Neural cell (in vitro differentiated cells): ENCODE data around the gene MRPL34. TPM values are rescaled to one million over a fixed set of nuclear protein-coding genes. Genes with fewer than 3 reads are reported as not detected.

Experiments used
- H2AFZ ChIP-seq: fragments of 200-600, 300-800 bp; sonication (generic), shearing (Covaris generic); 2 replicates; pipeline ENCODE4 v1.6.0; 2014; ENCODE audit warnings: low read depth, mild to moderate bottlenecking, antibody characterized with exemption, low read length, moderate library complexity
- H3F3A ChIP-seq: fragments of 200-600 bp; shearing (Covaris generic); 2 replicates; pipeline ENCODE4 v1.6.1; 2016; ENCODE audit warnings: mild to moderate bottlenecking, moderate library complexity, mixed read lengths, antibody characterized with exemption, low read length; ENCODE audit not compliant: insufficient read depth, poor library complexity, severe bottlenecking
- H3K27ac ChIP-seq: fragments of 200-600, 300-800 bp; sonication (generic), shearing (Covaris generic); 2 replicates; pipeline ENCODE4 v1.5.1; 2014; ENCODE audit warnings: mild to moderate bottlenecking, low read length, moderate library complexity
- H3K27me3 ChIP-seq: fragments of 300-800, 200-600 bp; sonication (generic), shearing (Covaris generic); 2 replicates; pipeline ENCODE4 v1.6.0; 2014; ENCODE audit warnings: mild to moderate bottlenecking, low read depth, low read length, moderate library complexity; ENCODE audit not compliant: insufficient read depth
- H3K36me3 ChIP-seq: fragments of 300-800, 200-600 bp; sonication (generic), shearing (Covaris generic); 2 replicates; pipeline ENCODE4 v1.5.1; 2014; ENCODE audit warnings: mild to moderate bottlenecking, antibody characterized with exemption, low read length, moderate library complexity; ENCODE audit not compliant: insufficient read depth
- H3K4me2 ChIP-seq: fragments of 300-800, 200-600 bp; sonication (generic), shearing (Covaris generic); 2 replicates; pipeline ENCODE4 v1.6.0; 2014; ENCODE audit warnings: mild to moderate bottlenecking, low read length
- H3K4me3 ChIP-seq: fragments of 300-800, 200-600 bp; sonication (generic), shearing (Covaris generic); 2 replicates; pipeline ENCODE4 v1.5.1; 2014; ENCODE audit warnings: mild to moderate bottlenecking, low read length, moderate library complexity
- H3K79me2 ChIP-seq: fragments of 200-600 bp; shearing (Covaris generic); replicated peaks from 2 replicates; pipeline ENCODE4 v1.6.0; 2014; ENCODE audit warnings: mild to moderate bottlenecking, low read length, moderate library complexity; ENCODE audit not compliant: insufficient read depth
- H3K9ac ChIP-seq: fragments of 300-800, 200-600 bp; sonication (generic), shearing (Covaris generic); 2 replicates; pipeline ENCODE4 v1.6.1; 2016; ENCODE audit warnings: mild to moderate bottlenecking, low read length, mixed read lengths
- H3K9me2 ChIP-seq: fragments of 200-600 bp; shearing (Covaris generic); 2 replicates; pipeline ENCODE4 v1.6.1; 2016; ENCODE audit warnings: mild to moderate bottlenecking, low read length, mixed read lengths; ENCODE audit not compliant: insufficient read depth
- H3K9me3 ChIP-seq: fragments of 200-600, 300-800 bp; sonication (generic), shearing (Covaris generic); 2 replicates; pipeline ENCODE4 v1.6.1; 2016; ENCODE audit warnings: mild to moderate bottlenecking, mixed run types, low read length, moderate library complexity, mixed read lengths
- H4K20me1 ChIP-seq: fragments of 200-600 bp; shearing (Covaris generic); 2 replicates; pipeline ENCODE4 v1.6.1; 2016; ENCODE audit warnings: mild to moderate bottlenecking, mixed run types; ENCODE audit not compliant: insufficient read depth
- CTCF ChIP-seq: fragments of 450-650 bp; IDR thresholded peaks from 2 replicates; pipeline ENCODE4 v1.5.1; 2014; ENCODE audit warnings: antibody characterized with exemption, mild to moderate bottlenecking, moderate library complexity; ENCODE audit not compliant: poor library complexity, severe bottlenecking
- EP300 ChIP-seq: fragments of 450-650 bp; conservative IDR thresholded peaks from 2 replicates; pipeline ENCODE4 v1.6.1; 2014; ENCODE audit warnings: antibody characterized with exemption, mild to moderate bottlenecking, moderate library complexity; ENCODE audit not compliant: poor library complexity, severe bottlenecking
- EZH2 ChIP-seq: fragments of 200-600, 300-800 bp; shearing (Covaris generic), sonication (generic); IDR thresholded peaks from 2 replicates; pipeline ENCODE4 v1.6.1; 2014; ENCODE audit warnings: antibody characterized with exemption, low read length, borderline replicate concordance, mild to moderate bottlenecking; ENCODE audit not compliant: insufficient read depth, poor library complexity, severe bottlenecking
- MXI1 ChIP-seq: fragments of 450-650 bp; conservative IDR thresholded peaks from 2 replicates; pipeline ENCODE4 v1.6.1; 2014; ENCODE audit warnings: antibody characterized with exemption, mild to moderate bottlenecking; ENCODE audit not compliant: poor library complexity, severe bottlenecking
- POLR2AphosphoS5 ChIP-seq: IDR thresholded peaks from 2 replicates; pipeline ENCODE4 v1.6.1; 2012
- RAD21 ChIP-seq: fragments of 450-650 bp; conservative IDR thresholded peaks from 2 replicates; pipeline ENCODE4 v1.6.1; 2014; ENCODE audit warnings: antibody characterized with exemption, mild to moderate bottlenecking, moderate library complexity
- REST ChIP-seq: IDR thresholded peaks from 2 replicates; pipeline ENCODE4 v1.6.1; 2012; ENCODE audit warnings: borderline replicate concordance
- SMC3 ChIP-seq: fragments of 450-650 bp; conservative IDR thresholded peaks from 2 replicates; pipeline ENCODE4 v1.6.1; 2014; ENCODE audit warnings: antibody characterized with exemption, mild to moderate bottlenecking, moderate library complexity; ENCODE audit not compliant: poor library complexity
- TAF1 ChIP-seq: IDR thresholded peaks from 2 replicates; pipeline ENCODE4 v1.6.1; 2012; ENCODE audit warnings: low read depth
- polyA plus RNA-seq: library from polyadenylated mRNA; depleted of rRNA; stranded (reverse); fragments of >200 nt; gene quantifications from 2 replicates; pipeline ENCODE4 v1.2.3, GENCODE V29; 2014

MRPL34 gene
- polyA plus RNA-seq, 1 donor from 2014 or later, result 61.7 TPM

GRCh38 chr19:17347877-17348276 is 42.2 kb downstream of the MRPL34 start:
- Histone ChIP-seq H4K20me1 (no peaks in the 10 kb centered on the region), H2AFZ (no peak overlapping the region), H3K9ac (no peak overlapping the region), H3K79me2 (no peaks in the 10 kb centered on the region), H3K4me2 (no peak overlapping the region), H3F3A (no peaks in the 10 kb centered on the region), H3K9me2 (no peaks in the 10 kb centered on the region), H3K27ac (no peak overlapping the region), H3K27me3 (no peaks in the 10 kb centered on the region), H3K9me3 (no peaks in the 10 kb centered on the region), H3K36me3 (no peaks in the 10 kb centered on the region), H3K4me3 (no peak overlapping the region)
- TF ChIP-seq EZH2, result no peak
- no peak for TF ChIP-seq RAD21
- no peak for TF ChIP-seq SMC3
- TF ChIP-seq TAF1, result no peak
- TF ChIP-seq MXI1, result no peak
- no peak for TF ChIP-seq EP300
- TF ChIP-seq POLR2AphosphoS5, result no peak
- TF ChIP-seq REST, result no peak
- TF ChIP-seq CTCF, result no peak

GRCh38 chr19:17348700-17349099 is 43.0 kb downstream of the MRPL34 start:
- no peak for TF ChIP-seq MXI1
- TF ChIP-seq RAD21, result no peak
- no peak for TF ChIP-seq TAF1
- no peak for TF ChIP-seq REST
- TF ChIP-seq CTCF, result no peak
- TF ChIP-seq SMC3, result no peak
- no peak for TF ChIP-seq POLR2AphosphoS5
- no peak for TF ChIP-seq EZH2
- TF ChIP-seq EP300, result no peak
- Histone ChIP-seq H4K20me1 (no peaks in the 10 kb centered on the region), H2AFZ (no peak overlapping the region), H3F3A (no peaks in the 10 kb centered on the region), H3K27ac (no peak overlapping the region), H3K4me3 (no peak overlapping the region), H3K9me3 (no peaks in the 10 kb centered on the region), H3K9ac (no peak overlapping the region), H3K36me3 (no peaks in the 10 kb centered on the region), H3K9me2 (no peaks in the 10 kb centered on the region), H3K27me3 (no peaks in the 10 kb centered on the region), H3K79me2 (no peaks in the 10 kb centered on the region), H3K4me2 (no peak overlapping the region)
